ENCODE data around the gene FOXO3. TPM values are rescaled to one million over a fixed set of nuclear protein-coding genes. Genes with fewer than 3 reads are reported as not detected.

The FOXO3 gene
- polyA plus RNA-seq, 1 of the 3 experiments (the other 2 are of a cell fraction) = 8.1 TPM

DNA sequence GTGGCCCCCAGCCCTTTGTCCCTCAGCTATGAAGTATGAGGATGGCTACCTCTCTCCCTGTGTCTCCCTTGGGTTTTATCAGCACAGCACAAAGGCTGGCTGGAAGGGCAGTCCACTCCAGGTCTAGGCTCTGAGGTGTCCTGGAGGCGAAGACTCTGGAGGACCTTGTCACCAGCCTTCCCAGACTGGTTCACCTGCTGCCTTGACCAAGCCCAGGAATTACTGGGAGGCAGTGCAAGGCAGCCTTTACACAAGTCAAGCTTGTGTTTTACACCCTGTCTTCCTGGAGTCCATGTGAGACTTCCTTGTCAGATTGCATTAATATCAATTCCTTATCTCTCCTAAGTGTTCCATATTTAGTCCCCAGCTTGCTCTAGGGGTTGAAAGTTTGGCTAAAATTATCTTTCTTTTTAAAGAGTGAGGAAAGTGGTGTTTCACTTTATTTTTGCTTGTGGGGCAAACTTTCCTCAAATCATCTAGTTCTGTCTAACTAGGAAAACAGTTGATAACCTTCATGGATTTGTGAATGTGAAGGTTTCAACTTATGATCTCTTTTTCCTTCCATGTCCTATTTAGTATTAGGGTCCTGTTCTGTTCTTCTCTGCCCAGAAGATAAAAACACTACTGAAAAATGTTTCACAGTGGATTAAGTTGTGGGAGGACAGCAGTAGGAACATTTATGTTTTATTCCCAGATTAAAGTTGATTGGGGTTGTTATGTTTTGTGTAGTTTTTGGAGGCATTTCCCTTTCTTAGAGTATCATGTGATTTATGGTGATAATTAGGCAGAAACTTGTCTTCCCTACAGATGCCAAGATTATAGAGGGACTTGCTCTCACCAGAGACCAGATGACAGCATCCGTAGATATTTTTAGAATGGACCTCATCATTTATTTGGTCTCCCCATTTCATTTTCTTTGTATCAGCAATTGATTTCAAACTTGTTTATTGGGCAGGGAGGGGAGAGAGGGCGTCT is 114.8 kb downstream of the FOXO3 start:
- no peaks in the 10 kb centered on the region for H3K9me2 ChIP-seq
- no peak overlapping the region for H3K4me2 ChIP-seq
- H3K36me3 ChIP-seq (replicated peaks in 1 of 2; ENCODE audit: control insufficient read depth in 1 of 2, insufficient read depth in 2 of 2, low read length in 1 of 2) = peaks cover 4 to 7% of the 10 kb centered on the region in 2 experiments
- ChIA-PET CTCF (interaction anchor here (0.6 to 2.2 kb wide), 5 partner anchors 9 to 218 kb away, joined by 3 to 5 read pairs (median 3); no protein-coding TSS in a partner anchor), POLR2A (interaction anchor here (0.6 kb wide), 1 partner anchor 1685 kb away, joined by 3 read pairs; no protein-coding TSS in a partner anchor)
- no peaks in the 10 kb centered on the region for H3K27me3 ChIP-seq (ENCODE audit: insufficient read depth)
- H3K79me2 ChIP-seq (ENCODE audit: insufficient read depth) = peaks cover 51% of the 10 kb centered on the region
- no peak overlapping the region for H2AFZ ChIP-seq (ENCODE audit: low read depth)
- H4K20me1 ChIP-seq (ENCODE audit: insufficient read depth) = peaks cover 72% of the 10 kb centered on the region
- H3K27ac ChIP-seq (ENCODE audit: low read depth in 2 of 2, low read length in 1 of 2) = peak overlapping the region in 1 of 2 experiments; percentile 87; a peak in 3 of 4 replicates
- no peak overlapping the region for H3K9ac ChIP-seq
- H3K9me3 ChIP-seq = no peaks in the 10 kb centered on the region
- 75% methylated on average over 2 of the region's 3 CpGs for WGBS (ENCODE audit: low lambda C conversion rate)
- peaks cover 5% of the 10 kb centered on the region for H3F3A ChIP-seq (replicated peaks; ENCODE audit: insufficient read depth)
- H3K4me1 ChIP-seq (ENCODE audit: control insufficient read depth in 1 of 2, insufficient read depth in 2 of 2, low read depth in 1 of 2, low read length in 1 of 2) = peaks cover 36 to 49% of the 10 kb centered on the region in 2 experiments; a peak in 3 of 4 replicates
- H3K4me3 ChIP-seq (ENCODE audit: low read depth in 2 of 2, low read length in 1 of 2) = no peak overlapping the region
- TF ChIP-seq RCOR1 (IDR thresholded peaks at IDR 0.05; ENCODE audit: low read length) (no peak), REST (IDR thresholded peaks at IDR 0.05; ENCODE audit: low read depth, low read length) (no peak), NFIC (IDR thresholded peaks at IDR 0.05; ENCODE audit: borderline replicate concordance) (no peak), RFX5 (IDR thresholded peaks at IDR 0.05; ENCODE audit: low read length) (no peak), POLR2AphosphoS5 (IDR thresholded peaks at IDR 0.05; ENCODE audit: low read depth, low read length) (no peak), JUND (IDR thresholded peaks at IDR 0.05) (no peak), SIN3A (IDR thresholded peaks at IDR 0.05; ENCODE audit: borderline replicate concordance, low read depth, low read length) (no peak)
- TF ChIP-seq, protein P1, sequence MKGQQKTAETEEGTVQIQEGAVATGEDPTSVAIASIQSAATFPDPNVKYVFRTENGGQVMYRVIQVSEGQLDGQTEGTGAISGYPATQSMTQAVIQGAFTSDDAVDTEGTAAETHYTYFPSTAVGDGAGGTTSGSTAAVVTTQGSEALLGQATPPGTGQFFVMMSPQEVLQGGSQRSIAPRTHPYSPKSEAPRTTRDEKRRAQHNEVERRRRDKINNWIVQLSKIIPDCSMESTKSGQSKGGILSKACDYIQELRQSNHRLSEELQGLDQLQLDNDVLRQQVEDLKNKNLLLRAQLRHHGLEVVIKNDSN (IDR thresholded peaks at IDR 0.05; ENCODE audit: borderline replicate concordance, low read depth) = no peak
- TF ChIP-seq, protein P2, sequence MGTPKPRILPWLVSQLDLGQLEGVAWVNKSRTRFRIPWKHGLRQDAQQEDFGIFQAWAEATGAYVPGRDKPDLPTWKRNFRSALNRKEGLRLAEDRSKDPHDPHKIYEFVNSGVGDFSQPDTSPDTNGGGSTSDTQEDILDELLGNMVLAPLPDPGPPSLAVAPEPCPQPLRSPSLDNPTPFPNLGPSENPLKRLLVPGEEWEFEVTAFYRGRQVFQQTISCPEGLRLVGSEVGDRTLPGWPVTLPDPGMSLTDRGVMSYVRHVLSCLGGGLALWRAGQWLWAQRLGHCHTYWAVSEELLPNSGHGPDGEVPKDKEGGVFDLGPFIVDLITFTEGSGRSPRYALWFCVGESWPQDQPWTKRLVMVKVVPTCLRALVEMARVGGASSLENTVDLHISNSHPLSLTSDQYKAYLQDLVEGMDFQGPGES (IDR thresholded peaks at IDR 0.05; ENCODE audit: low read depth, low read length) = no peak
- no peak for DNase-seq

Data from SK-N-SH (cell line).